Lower leg skin (tissue), 3 donors: Measurements from ENCODE around the gene CFAP97D2.

Experiments used
- POLR2A ChIP-seq, 2 donors: fragments of 450-650 bp; IDR thresholded peaks; one replicate each; pipeline ENCODE4 v1.6.1; 2016 to 2017; ENCODE audit warnings: antibody characterized with exemption in 2 of 2, mild to moderate bottlenecking in 1 of 2, moderate library complexity in 1 of 2
- TF ChIP-seq, protein P1 (sequence below), 3 donors: fragments of 450-650 bp; IDR thresholded peaks; one replicate each; pipeline ENCODE4 v1.5.1; 2016; ENCODE audit warnings: antibody characterized with exemption in 3 of 3, mild to moderate bottlenecking in 3 of 3, moderate library complexity in 2 of 3

DNA sequence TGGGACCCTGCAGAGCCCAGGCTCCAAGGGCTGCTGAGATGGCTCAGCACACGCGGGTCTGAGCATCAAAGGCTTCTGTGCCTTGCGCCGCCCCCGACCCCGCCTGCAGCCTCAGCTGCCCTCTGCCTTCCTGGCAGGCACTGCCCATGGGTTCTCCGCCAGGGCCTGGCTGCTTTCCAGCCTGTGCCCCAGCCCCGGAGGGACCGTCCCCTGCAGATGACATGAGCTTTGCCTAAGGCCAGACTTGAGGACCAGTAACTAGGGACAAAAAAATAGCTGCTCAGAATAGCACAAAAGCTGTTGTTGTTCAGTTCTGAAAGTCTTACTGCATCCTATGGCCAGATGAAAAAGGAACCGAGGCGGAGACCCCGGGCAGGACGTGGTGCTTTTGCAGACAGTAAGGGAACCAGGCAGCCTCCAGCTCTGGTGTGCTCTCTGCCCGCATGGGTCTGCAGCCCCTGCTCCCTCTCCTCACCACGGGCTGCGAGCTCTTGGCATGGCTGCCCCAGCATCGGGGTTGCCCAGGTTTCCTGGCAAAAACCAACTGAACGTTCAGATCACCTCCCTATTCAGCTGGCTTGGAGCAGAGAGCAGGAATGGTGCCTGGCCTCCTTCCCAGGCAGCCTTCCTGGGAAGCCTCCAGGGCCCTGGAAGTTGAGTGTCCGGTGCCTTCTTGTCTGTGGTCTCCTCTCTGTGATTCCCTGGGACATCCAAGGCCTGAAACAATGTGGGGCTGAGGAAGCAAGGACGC, 12.5 kb upstream of the CFAP97D2 start:
- TF ChIP-seq, protein P1, sequence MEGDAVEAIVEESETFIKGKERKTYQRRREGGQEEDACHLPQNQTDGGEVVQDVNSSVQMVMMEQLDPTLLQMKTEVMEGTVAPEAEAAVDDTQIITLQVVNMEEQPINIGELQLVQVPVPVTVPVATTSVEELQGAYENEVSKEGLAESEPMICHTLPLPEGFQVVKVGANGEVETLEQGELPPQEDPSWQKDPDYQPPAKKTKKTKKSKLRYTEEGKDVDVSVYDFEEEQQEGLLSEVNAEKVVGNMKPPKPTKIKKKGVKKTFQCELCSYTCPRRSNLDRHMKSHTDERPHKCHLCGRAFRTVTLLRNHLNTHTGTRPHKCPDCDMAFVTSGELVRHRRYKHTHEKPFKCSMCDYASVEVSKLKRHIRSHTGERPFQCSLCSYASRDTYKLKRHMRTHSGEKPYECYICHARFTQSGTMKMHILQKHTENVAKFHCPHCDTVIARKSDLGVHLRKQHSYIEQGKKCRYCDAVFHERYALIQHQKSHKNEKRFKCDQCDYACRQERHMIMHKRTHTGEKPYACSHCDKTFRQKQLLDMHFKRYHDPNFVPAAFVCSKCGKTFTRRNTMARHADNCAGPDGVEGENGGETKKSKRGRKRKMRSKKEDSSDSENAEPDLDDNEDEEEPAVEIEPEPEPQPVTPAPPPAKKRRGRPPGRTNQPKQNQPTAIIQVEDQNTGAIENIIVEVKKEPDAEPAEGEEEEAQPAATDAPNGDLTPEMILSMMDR (IDR thresholded peaks at IDR 0.05), result no peak
- TF ChIP-seq POLR2A (IDR thresholded peaks at IDR 0.05), result no peak
